SK-N-SH (cell line): ENCODE measurements around the gene CFAP58. TPM values are rescaled to one million over a fixed set of nuclear protein-coding genes. Genes with fewer than 3 reads are reported as not detected.

Experiments used
- CTCF ChIA-PET: fragments of 300-600, 350-600 bp; formaldehyde crosslinking; extraction: SDS; loops from one replicate; lab custom pipeline; 2021; lab: Yijun Ruan, JAX
- POLR2A ChIA-PET: fragments of 350-600 bp; sonication (Branson Sonifier 250); formaldehyde crosslinking; extraction: SDS; loops from one replicate; lab custom pipeline; 2020; ENCODE audit warnings: antibody characterized with exemption, inconsistent platforms; lab: Yijun Ruan, JAX
- DNase-seq: peaks from one replicate; pipeline ENCODE4 v3.0.0; 2012
- H2AFZ ChIP-seq: fragments of 200-600 bp; sonication (generic); 2 replicates; pipeline ENCODE4 v1.8.1; 2016; ENCODE audit warnings: antibody characterized with exemption, mild to moderate bottlenecking, low read depth
- H3F3A ChIP-seq: fragments of 200-600 bp; sonication (generic); replicated peaks from 2 replicates; pipeline ENCODE3; 2016; ENCODE audit warnings: antibody characterized with exemption, mild to moderate bottlenecking; ENCODE audit not compliant: insufficient read depth
- H3K27ac ChIP-seq, 2 experiments: fragments of 200-500 bp in 1 of 2; fragments of 200-600 bp in 1 of 2; sonication (Bioruptor generic) in 1 of 2; sonication (generic), shearing (Covaris generic) in 1 of 2; 2 replicates each; pipeline versions ENCODE4 v1.5.1 to v1.6.1; 2014 to 2016; ENCODE audit warnings: low read depth in 2 of 2, inconsistent platforms in 1 of 2, low read length in 1 of 2, mild to moderate bottlenecking in 1 of 2, mixed read lengths in 1 of 2
- H3K27me3 ChIP-seq: fragments of 200-600 bp; sonication (generic), shearing (Covaris generic); 2 replicates; pipeline ENCODE4 v1.6.1; 2016; ENCODE audit warnings: mixed run types; ENCODE audit not compliant: insufficient read depth
- H3K36me3 ChIP-seq, 2 experiments: fragments of 200-500 bp in 1 of 2; fragments of 200-600 bp in 1 of 2; sonication (Bioruptor generic) in 1 of 2; sonication (generic) in 1 of 2; replicated peaks in 1 of 2; 2 replicates each; pipeline versions ENCODE3 to v1.5.1; 2014 to 2016; ENCODE audit warnings: low read length in 1 of 2, mild to moderate bottlenecking in 1 of 2; ENCODE audit not compliant: insufficient read depth in 2 of 2, control insufficient read depth in 1 of 2
- H3K4me1 ChIP-seq, 2 experiments: fragments of 200-500 bp in 1 of 2; fragments of 200-600 bp in 1 of 2; sonication (Bioruptor generic) in 1 of 2; sonication (generic), shearing (Covaris generic) in 1 of 2; 2 replicates each; pipeline versions ENCODE4 v1.5.1 to v1.6.1; 2014 to 2016; ENCODE audit warnings: low read depth in 1 of 2, low read length in 1 of 2, mixed run types in 1 of 2; ENCODE audit not compliant: insufficient read depth in 2 of 2, control insufficient read depth in 1 of 2
- H3K4me2 ChIP-seq: fragments of 200-600 bp; sonication (generic), shearing (Covaris generic); 2 replicates; pipeline ENCODE4 v1.6.1; 2017; ENCODE audit warnings: mixed run types
- H3K4me3 ChIP-seq, 2 experiments: fragments of 200-500 bp in 1 of 2; fragments of 200-600 bp in 1 of 2; sonication (Bioruptor generic) in 1 of 2; sonication (generic), shearing (Covaris generic) in 1 of 2; 2 replicates each; pipeline versions ENCODE4 v1.5.1 to v1.8.1; 2014 to 2016; ENCODE audit warnings: low read depth in 2 of 2, inconsistent platforms in 1 of 2, low read length in 1 of 2, mild to moderate bottlenecking in 1 of 2, mixed read lengths in 1 of 2, moderate library complexity in 1 of 2
- H3K79me2 ChIP-seq: fragments of 200-600 bp; sonication (generic); 2 replicates; pipeline ENCODE4 v1.8.1; 2017; ENCODE audit warnings: mild to moderate bottlenecking; ENCODE audit not compliant: insufficient read depth
- H3K9ac ChIP-seq: fragments of 200-600 bp; sonication (generic); 2 replicates; pipeline ENCODE4 v1.6.1; 2017; ENCODE audit warnings: mixed run types
- H3K9me2 ChIP-seq: fragments of 200-600 bp; sonication (generic); 2 replicates; pipeline ENCODE4 v1.6.1; 2017; ENCODE audit warnings: mixed run types
- H3K9me3 ChIP-seq: fragments of 200-600 bp; sonication (generic); 2 replicates; pipeline ENCODE4 v1.6.1; 2017; ENCODE audit warnings: mixed run types, mild to moderate bottlenecking, moderate library complexity
- H4K20me1 ChIP-seq: fragments of 200-600 bp; sonication (generic); 2 replicates; pipeline ENCODE4 v1.6.1; 2017; ENCODE audit warnings: mild to moderate bottlenecking, mixed run types; ENCODE audit not compliant: insufficient read depth
- CHD2 ChIP-seq: fragments of 150-350 bp; IDR thresholded peaks from 2 replicates; pipeline ENCODE4 v1.6.1; 2018; ENCODE audit warnings: low read length; ENCODE audit not compliant: partially characterized antibody
- EP300 ChIP-seq, 2 experiments: IDR thresholded peaks; 2 replicates each; pipeline versions ENCODE4 v1.4.0 to v1.6.1; 2012; ENCODE audit warnings: borderline replicate concordance in 1 of 2, low read depth in 1 of 2, low read length in 1 of 2
- GABPA ChIP-seq: IDR thresholded peaks from 2 replicates; pipeline ENCODE4 v1.4.0; 2012; ENCODE audit warnings: low read depth, mild to moderate bottlenecking
- GATA2 ChIP-seq: sonication (generic); formaldehyde crosslinking; IDR thresholded peaks from 2 replicates; pipeline ENCODE4 v1.5.0; 2020; ENCODE audit warnings: mild to moderate bottlenecking, missing genetic modification reagents
- IRF3 ChIP-seq: fragments of 150-350 bp; IDR thresholded peaks from 2 replicates; pipeline ENCODE4 v1.6.1; 2016; ENCODE audit warnings: mild to moderate bottlenecking, low read depth, low read length
- JUND ChIP-seq: IDR thresholded peaks from 2 replicates; pipeline ENCODE4 v1.4.0; 2012
- MEF2A ChIP-seq: IDR thresholded peaks from 2 replicates; pipeline ENCODE4 v1.4.0; 2012; ENCODE audit warnings: low read depth, borderline replicate concordance
- MXI1 ChIP-seq: IDR thresholded peaks from 2 replicates; pipeline ENCODE4 v1.6.1; 2012; ENCODE audit warnings: mild to moderate bottlenecking, low read depth, low read length, improper control_type of control experiment
- POLR2AphosphoS5 ChIP-seq: IDR thresholded peaks from 2 replicates; pipeline ENCODE4 v1.6.1; 2012; ENCODE audit warnings: low read depth, low read length
- RFX5 ChIP-seq: IDR thresholded peaks from 2 replicates; pipeline ENCODE4 v1.6.1; 2012; ENCODE audit warnings: mild to moderate bottlenecking, improper control_type of control experiment, low read length
- RXRA ChIP-seq: IDR thresholded peaks from 2 replicates; pipeline ENCODE4 v1.4.0; 2012; ENCODE audit warnings: low read depth, mild to moderate bottlenecking, borderline replicate concordance
- TAF1 ChIP-seq: IDR thresholded peaks from 2 replicates; pipeline ENCODE4 v1.6.1; 2012; ENCODE audit warnings: low read depth, mild to moderate bottlenecking, low read length, moderate library complexity, borderline replicate concordance
- USF1 ChIP-seq: IDR thresholded peaks from 2 replicates; pipeline ENCODE4 v1.4.0; 2012; ENCODE audit warnings: low read depth, borderline replicate concordance
- YY1 ChIP-seq: IDR thresholded peaks from 2 replicates; pipeline ENCODE4 v1.4.0; 2012; ENCODE audit warnings: low read depth, mild to moderate bottlenecking
- WGBS: methylation state at CpG from one replicate; pipeline ENCODE4 v1.1.6; 2017; ENCODE audit warnings: low lambda C conversion rate; 5-methylcytosine and 5-hydroxymethylcytosine counted together
- polyA plus RNA-seq, 3 experiments: library from polyadenylated mRNA; depleted of rRNA; stranded (reverse); fragments of >200 nt; gene quantifications; 2 replicates each; pipeline ENCODE4 v1.2.3, GENCODE V29; 2012
- TF ChIP-seq, protein P1 (sequence below): IDR thresholded peaks from 2 replicates; pipeline ENCODE4; 2012

CFAP58 gene
- polyA plus RNA-seq, 1 of the 3 experiments (the other 2 are of a cell fraction) = 0.38 TPM

DNA sequence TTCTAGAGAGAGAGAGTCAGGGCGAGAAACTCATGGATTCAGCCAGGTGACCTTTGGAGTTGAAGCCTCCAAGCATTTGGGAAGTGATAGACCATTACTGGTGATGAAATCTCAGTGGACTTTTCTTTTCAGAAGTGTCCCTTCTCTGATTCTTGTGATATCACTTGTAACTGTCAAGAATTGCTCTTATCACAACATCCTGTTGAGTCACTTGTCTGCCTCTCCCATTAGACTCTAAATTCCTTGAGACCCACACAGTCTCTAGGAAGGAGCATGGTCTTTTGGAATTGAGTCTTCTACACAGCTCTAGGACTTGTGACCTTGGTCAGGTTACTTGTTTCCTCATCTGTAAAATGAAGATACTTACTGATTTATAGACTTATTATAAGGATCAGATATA, 81.0 kb downstream of the CFAP58 start:
- H3K9me2 ChIP-seq = no peaks in the 10 kb centered on the region
- no peaks in the 10 kb centered on the region for H4K20me1 ChIP-seq
- H3K4me2 ChIP-seq = no peak overlapping the region
- H2AFZ ChIP-seq = no peak overlapping the region
- CTCF ChIA-PET = no interaction called here
- 50% methylated on average over 1 of the region's 1 CpG for WGBS
- H3K4me3 ChIP-seq = no peak overlapping the region
- H3K79me2 ChIP-seq = no peaks in the 10 kb centered on the region
- TF ChIP-seq EP300 (IDR thresholded peaks at IDR 0.05; ENCODE audit: borderline replicate concordance in 1 of 2, low read depth in 1 of 2, low read length in 1 of 2) (no peak), TAF1 (no peak), JUND (no peak), POLR2AphosphoS5 (no peak), MEF2A (no peak)
- TF ChIP-seq, protein P1, sequence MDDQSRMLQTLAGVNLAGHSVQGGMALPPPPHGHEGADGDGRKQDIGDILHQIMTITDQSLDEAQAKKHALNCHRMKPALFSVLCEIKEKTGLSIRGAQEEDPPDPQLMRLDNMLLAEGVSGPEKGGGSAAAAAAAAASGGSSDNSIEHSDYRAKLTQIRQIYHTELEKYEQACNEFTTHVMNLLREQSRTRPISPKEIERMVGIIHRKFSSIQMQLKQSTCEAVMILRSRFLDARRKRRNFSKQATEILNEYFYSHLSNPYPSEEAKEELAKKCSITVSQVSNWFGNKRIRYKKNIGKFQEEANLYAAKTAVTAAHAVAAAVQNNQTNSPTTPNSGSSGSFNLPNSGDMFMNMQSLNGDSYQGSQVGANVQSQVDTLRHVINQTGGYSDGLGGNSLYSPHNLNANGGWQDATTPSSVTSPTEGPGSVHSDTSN = no peak
- TF ChIP-seq, all 33 proteins: peak for 0
- Histone ChIP-seq H3F3A (no peaks in the 10 kb centered on the region), H3K27me3 (no peaks in the 10 kb centered on the region), H3K9me3 (no peaks in the 10 kb centered on the region), H3K27ac (no peak overlapping the region), H3K9ac (no peak overlapping the region), H3K36me3 (no peaks in the 10 kb centered on the region), H3K4me1 (peaks cover 2 to 4% of the 10 kb centered on the region in 2 experiments; a peak in 1 of 4 replicates)
- POLR2A ChIA-PET = no interaction called here
- no peak for DNase-seq

- Histone ChIP-seq H3K27me3 (no peaks in the 10 kb centered on the region), H3K79me2 (no peaks in the 10 kb centered on the region), H3K4me3 (no peak overlapping the region), H3K36me3 (no peaks in the 10 kb centered on the region), H3K9ac (no peak overlapping the region), H3K4me1 (peaks cover 2 to 4% of the 10 kb centered on the region in 2 experiments; a peak in 1 of 4 replicates), H3K27ac (no peak overlapping the region), H3K4me2 (no peak overlapping the region), H2AFZ (no peak overlapping the region), H3F3A (no peaks in the 10 kb centered on the region), H3K9me2 (no peaks in the 10 kb centered on the region), H3K9me3 (no peaks in the 10 kb centered on the region), H4K20me1 (no peaks in the 10 kb centered on the region)
- WGBS = 42% methylated on average over 2 of the region's 2 CpGs
- TF ChIP-seq GATA2 (CRISPR knock-in tag) (0 out of 2 replicates have a peak, but pooled peaks have one; percentile 24), MXI1 (peak; percentile 56; the same call in 1 of the 2 replicates), IRF3 (no peak)
- ChIA-PET CTCF (no interaction called here), POLR2A (no interaction called here)
- DNase-seq = peak; percentile 66
Observed at GRCh38 chr10:104435822-104436221, 82.2 kb downstream of the CFAP58 start.

DNA sequence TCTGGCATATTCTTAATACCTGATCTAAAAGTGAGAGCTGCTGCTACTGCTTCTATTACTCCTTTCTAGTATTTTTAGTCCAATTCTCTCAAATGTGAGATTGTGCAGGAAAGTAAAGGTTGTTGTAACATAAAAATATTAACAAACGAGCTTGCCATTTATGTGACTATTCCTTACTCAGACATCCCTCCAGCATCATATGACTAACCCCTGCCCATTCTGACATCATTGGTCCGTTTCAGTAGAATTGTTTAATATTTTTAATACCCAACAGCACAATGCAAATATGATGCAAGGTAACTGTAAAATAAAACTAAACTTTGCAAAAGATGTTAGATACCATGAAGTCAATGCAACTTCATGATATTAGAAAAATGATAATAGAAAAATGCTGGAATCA, 83.6 kb downstream of the CFAP58 start:
- CTCF ChIA-PET = interaction anchor here (0.9 kb wide), 1 partner anchor 202 kb away, joined by 3 read pairs; no protein-coding TSS in a partner anchor
- H3K4me3 ChIP-seq = no peak overlapping the region
- 54% methylated on average over 2 of the region's 2 CpGs for WGBS
- H3K4me1 ChIP-seq = peaks cover 2 to 10% of the 10 kb centered on the region in 2 experiments; a peak in 2 of 4 replicates
- POLR2A ChIA-PET = no interaction called here
- no peak overlapping the region for H3K27ac ChIP-seq
- H3K9me2 ChIP-seq = no peaks in the 10 kb centered on the region
- no peak overlapping the region for H2AFZ ChIP-seq
- no peak for DNase-seq
- no peaks in the 10 kb centered on the region for H4K20me1 ChIP-seq
- no peaks in the 10 kb centered on the region for H3K36me3 ChIP-seq
- H3K4me2 ChIP-seq = no peak overlapping the region
- H3K27me3 ChIP-seq = no peaks in the 10 kb centered on the region
- H3F3A ChIP-seq = peaks cover 7% of the 10 kb centered on the region
- no peak overlapping the region for H3K9ac ChIP-seq
- no peaks in the 10 kb centered on the region for H3K9me3 ChIP-seq
- no peaks in the 10 kb centered on the region for H3K79me2 ChIP-seq
- no peak for TF ChIP-seq GABPA
- no peak for TF ChIP-seq USF1
- no peak for TF ChIP-seq JUND
- no peak for TF ChIP-seq CHD2
- TF ChIP-seq MEF2A = no peak
- TF ChIP-seq RFX5 = no peak
- TF ChIP-seq EP300 (IDR thresholded peaks at IDR 0.05; ENCODE audit: borderline replicate concordance in 1 of 2, low read depth in 1 of 2, low read length in 1 of 2) = no peak
- TF ChIP-seq RXRA = no peak
- TF ChIP-seq YY1 = no peak
- TF ChIP-seq, protein P1 = no peak
